HuH-7 (cell line): Measurements from ENCODE around the gene FEM1C.
A peak's percentile ranks its signal among the peaks of the same experiment; 100 is the strongest.

Source experiments
- DNase-seq: peaks from one replicate; pipeline ENCODE4 v3.0.0; 2011; ENCODE audit warnings: low spot score

FEM1C gene

GRCh38 chr5:115544436-115545350, at the start of gene FEM1C:
TSS of gene FEM1C (minus strand) at chr5:115544775. CDS start at chr5:115543493, 1,282 bp downstream.
- peak; percentile 87 for DNase-seq

- DNase-seq: no peak
Measured at GRCh38 chr5:115589043-115589442, 44.5 kb upstream of the FEM1C start.

GRCh38 chr5:115588640-115589039, 44.1 kb upstream of the FEM1C start:
- no peak for DNase-seq

- peak; percentile 10 for DNase-seq
Measured at GRCh38 chr5:115586525-115587146, 42.1 kb upstream of the FEM1C start.

GRCh38 chr5:115585265-115585664, 40.7 kb upstream of the FEM1C start:
- no peak for DNase-seq

GRCh38 chr5:115584501-115584900, 39.9 kb upstream of the FEM1C start:
- DNase-seq: no peak

- DNase-seq: no peak
Measured at GRCh38 chr5:115583474-115583873, 38.9 kb upstream of the FEM1C start.

- DNase-seq: no peak
Measured at GRCh38 chr5:115580941-115581340, 36.4 kb upstream of the FEM1C start.

- DNase-seq: no peak
Measured at GRCh38 chr5:115579747-115580173, 35.2 kb upstream of the FEM1C start.

- DNase-seq: no peak
Measured at GRCh38 chr5:115579216-115579615, 34.6 kb upstream of the FEM1C start.

- no peak for DNase-seq
Measured at GRCh38 chr5:115578657-115579056, 34.1 kb upstream of the FEM1C start.

GRCh38 chr5:115577741-115578140, 33.2 kb upstream of the FEM1C start:
- no peak for DNase-seq

GRCh38 chr5:115577329-115577728, 32.8 kb upstream of the FEM1C start:
- no peak for DNase-seq

GRCh38 chr5:115575167-115576070, 30.8 kb upstream of the FEM1C start:
- no peak for DNase-seq

- no peak for DNase-seq
Measured at GRCh38 chr5:115573133-115573532, 28.6 kb upstream of the FEM1C start.

- DNase-seq: no peak
Measured at GRCh38 chr5:115571441-115571878, 26.9 kb upstream of the FEM1C start.

GRCh38 chr5:115568668-115569067, 24.1 kb upstream of the FEM1C start:
- no peak for DNase-seq

- no peak for DNase-seq
Measured at GRCh38 chr5:115565233-115565632, 20.7 kb upstream of the FEM1C start.

GRCh38 chr5:115561176-115561575, 16.6 kb upstream of the FEM1C start:
- DNase-seq: no peak

- no peak for DNase-seq
Measured at GRCh38 chr5:115559524-115559923, 14.9 kb upstream of the FEM1C start.

GRCh38 chr5:115558388-115558956, 13.9 kb upstream of the FEM1C start:
- DNase-seq: no peak
